Measurements from ENCODE around the gene RALGAPA2.

GRCh38 chr20:20649945-20650344 lies 62.5 kb downstream of the RALGAPA2 start:
- TF ChIP-seq POLR2AphosphoS5 (IDR thresholded peaks at IDR 0.05; ENCODE audit: low read depth) (no peak), CTCF (conservative IDR thresholded peaks at IDR 0.05; ENCODE audit: low read depth in 2 of 2) (no peak), EZH2phosphoT487 (IDR thresholded peaks at IDR 0.05; ENCODE audit: unreplicated experiment) (no peak), NANOG (IDR thresholded peaks at IDR 0.05; ENCODE audit: borderline replicate concordance) (no peak), REST (IDR thresholded peaks at IDR 0.05; ENCODE audit: unreplicated experiment) (no peak), ZNF114 (CRISPR knock-in tag; IDR thresholded peaks at IDR 0.05) (no peak), EZH2 (IDR thresholded peaks at IDR 0.05; ENCODE audit: low read depth, unreplicated experiment) (no peak), JUNB (IDR thresholded peaks at IDR 0.05; ENCODE audit: unreplicated experiment) (no peak)
